GM21447 (cell line): ENCODE results near the gene SERTAD2.

ENCODE experiments used
- ATAC-seq: cut with Tn5 transposase; IDR thresholded peaks from one replicate; pipeline ENCODE4 v1.9.1; 2021; ENCODE audit not compliant: unreplicated experiment

Gene SERTAD2

GRCh38 chr2:64675860-64676259, 22.1 kb upstream of the SERTAD2 start:
- no peak for ATAC-seq

- ATAC-seq = no peak
Observed at GRCh38 chr2:64672708-64673107, 19.0 kb upstream of the SERTAD2 start.

GRCh38 chr2:64670047-64670446, 16.3 kb upstream of the SERTAD2 start:
- no peak for ATAC-seq

GRCh38 chr2:64669288-64669687, 15.6 kb upstream of the SERTAD2 start:
- ATAC-seq = no peak

GRCh38 chr2:64668542-64668941, 14.8 kb upstream of the SERTAD2 start:
- ATAC-seq = no peak

GRCh38 chr2:64667535-64667934, 13.8 kb upstream of the SERTAD2 start:
- ATAC-seq = no peak

GRCh38 chr2:64666810-64667438, 13.2 kb upstream of the SERTAD2 start:
- peak; percentile 65 for ATAC-seq

- no peak for ATAC-seq
Observed at GRCh38 chr2:64665709-64666108, 12.0 kb upstream of the SERTAD2 start.

GRCh38 chr2:64663402-64663801, 9.7 kb upstream of the SERTAD2 start:
- no peak for ATAC-seq

- no peak for ATAC-seq
Observed at GRCh38 chr2:64661741-64662169, 8.0 kb upstream of the SERTAD2 start.

GRCh38 chr2:64659252-64659651, 5.5 kb upstream of the SERTAD2 start:
- ATAC-seq = no peak

- no peak for ATAC-seq
Observed at GRCh38 chr2:64658269-64658668, 4.6 kb upstream of the SERTAD2 start.

- no peak for ATAC-seq
Observed at GRCh38 chr2:64657411-64657810, 3.7 kb upstream of the SERTAD2 start.

- ATAC-seq = no peak
Observed at GRCh38 chr2:64656379-64656778, 2.7 kb upstream of the SERTAD2 start.

GRCh38 chr2:64655873-64656272, 2.2 kb upstream of the SERTAD2 start:
- no peak for ATAC-seq

GRCh38 chr2:64655018-64655664, 1.4 kb upstream of the SERTAD2 start:
- ATAC-seq = no peak

GRCh38 chr2:64654063-64654811, 524 bp upstream of the SERTAD2 start:
- ATAC-seq = peak; percentile 48

- ATAC-seq = no peak
Observed at GRCh38 chr2:64652231-64653108, 1.2 kb downstream of the SERTAD2 start.

GRCh38 chr2:64651590-64651989, 2.1 kb downstream of the SERTAD2 start:
- ATAC-seq = no peak

- no peak for ATAC-seq
Observed at GRCh38 chr2:64650722-64651338, 2.9 kb downstream of the SERTAD2 start.

GRCh38 chr2:64650296-64650695, 3.4 kb downstream of the SERTAD2 start:
- no peak for ATAC-seq
